Measurements from ENCODE around the gene PSMD4.
"Not testable (repeated sequence)": the region's sequence is repeated elsewhere in the genome, so short reads cannot be mapped to it uniquely, and the experiment has no call there.

The PSMD4 gene

GRCh38 chr1:151254217-151255213 lies at the start of gene PSMD4:
PSMD4 (plus strand) TSS chr1:151254734; CDS start chr1:151254783, 49 bp downstream.
- DNase-seq: peak; percentile 94

DNA sequence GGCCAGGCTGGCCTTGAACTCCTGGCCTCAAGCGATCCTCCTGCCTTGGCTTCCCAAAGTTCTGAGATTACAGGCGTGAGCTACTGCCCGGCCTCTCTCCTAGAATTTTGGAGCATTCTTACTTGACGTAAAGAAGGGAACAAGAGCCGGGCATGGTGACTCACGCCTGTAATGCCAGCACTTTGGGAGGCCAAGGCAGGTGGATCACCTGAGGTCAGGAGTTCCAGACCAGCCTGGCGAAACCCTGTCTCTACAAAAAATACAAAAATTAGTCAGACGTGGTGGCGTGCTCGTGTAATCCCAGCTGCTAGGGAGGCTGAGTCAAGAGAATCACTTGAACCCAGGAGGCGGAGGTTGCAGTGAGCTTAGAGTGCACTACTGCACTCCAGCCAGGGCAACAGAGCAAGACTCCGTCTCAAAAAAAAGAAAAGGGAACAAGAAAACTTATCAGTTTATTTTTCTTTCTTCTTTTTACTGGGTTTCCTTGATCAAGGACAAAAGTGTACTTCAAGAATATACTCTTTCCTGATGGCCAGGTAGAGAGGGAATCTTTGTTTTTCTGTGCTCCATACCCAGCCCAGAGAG lies 49.1 kb upstream of the PSMD4 start:
- DNase-seq: not testable (repeated sequence)

GRCh38 chr1:151210830-151211229 lies 43.7 kb upstream of the PSMD4 start:
- no peak for DNase-seq

DNA sequence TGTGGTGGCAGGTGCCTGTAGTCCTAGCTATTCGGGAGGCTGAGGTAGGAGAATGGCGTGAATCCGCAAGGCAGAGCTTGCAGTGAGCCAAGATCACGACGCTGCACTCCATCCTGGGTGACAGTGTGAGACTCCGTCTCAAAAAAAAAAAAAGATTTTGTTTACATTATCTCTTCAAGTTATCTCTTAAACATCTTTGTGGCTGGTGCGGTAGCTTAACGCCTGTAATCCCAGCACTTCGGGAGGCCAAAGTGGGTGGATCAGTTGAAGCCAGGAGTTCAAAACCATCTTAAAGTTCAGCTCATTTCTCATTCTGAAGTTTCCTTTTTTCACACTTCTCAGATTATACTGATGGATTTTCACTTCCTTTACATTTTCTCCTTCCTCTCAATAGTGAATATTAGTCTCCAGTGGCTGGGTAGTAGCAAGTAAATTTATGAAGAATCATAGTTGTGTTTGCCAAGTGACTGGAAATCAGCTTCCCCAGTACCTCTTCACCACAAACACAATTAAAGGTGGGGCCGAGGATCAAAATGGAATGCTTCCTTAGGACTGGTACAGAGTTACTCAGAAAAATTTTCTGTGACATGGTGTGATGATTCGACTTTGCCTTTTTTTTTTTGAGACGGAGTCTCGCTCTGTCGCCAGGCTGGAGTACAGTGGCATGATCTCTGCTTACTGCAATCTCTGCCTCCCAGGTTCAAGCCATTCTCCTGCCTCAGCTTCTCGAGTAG lies 42.4 kb upstream of the PSMD4 start:
- no peak for DNase-seq

GRCh38 chr1:151213560-151213959 lies 41.0 kb upstream of the PSMD4 start:
- DNase-seq: no peak

- DNase-seq: no peak
These were observed 32.9 kb upstream of the PSMD4 start for GRCh38 chr1:151221616-151222015.

DNA sequence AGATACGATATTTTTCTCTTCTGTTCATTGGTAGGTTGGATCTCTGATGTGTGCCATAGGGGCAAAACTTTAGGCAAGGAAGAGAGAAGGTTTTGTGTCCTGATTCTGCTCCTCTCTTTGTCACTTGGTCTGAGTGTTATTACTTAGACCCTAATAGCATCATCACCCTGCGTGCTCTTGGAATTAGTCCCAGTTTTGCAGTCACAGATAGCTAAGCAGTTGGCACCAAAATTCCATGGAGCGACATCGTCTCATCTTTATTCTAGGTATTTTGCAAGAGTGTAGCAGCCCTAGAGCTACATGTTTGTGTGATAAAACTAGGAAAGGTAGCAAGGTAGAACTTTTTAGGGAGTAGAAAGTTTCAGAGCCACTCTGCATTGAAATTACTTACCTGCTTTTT lies 32.4 kb upstream of the PSMD4 start:
- DNase-seq: no peak

- no peak for DNase-seq
These were observed 19.3 kb upstream of the PSMD4 start for GRCh38 chr1:151235235-151235634.

DNA sequence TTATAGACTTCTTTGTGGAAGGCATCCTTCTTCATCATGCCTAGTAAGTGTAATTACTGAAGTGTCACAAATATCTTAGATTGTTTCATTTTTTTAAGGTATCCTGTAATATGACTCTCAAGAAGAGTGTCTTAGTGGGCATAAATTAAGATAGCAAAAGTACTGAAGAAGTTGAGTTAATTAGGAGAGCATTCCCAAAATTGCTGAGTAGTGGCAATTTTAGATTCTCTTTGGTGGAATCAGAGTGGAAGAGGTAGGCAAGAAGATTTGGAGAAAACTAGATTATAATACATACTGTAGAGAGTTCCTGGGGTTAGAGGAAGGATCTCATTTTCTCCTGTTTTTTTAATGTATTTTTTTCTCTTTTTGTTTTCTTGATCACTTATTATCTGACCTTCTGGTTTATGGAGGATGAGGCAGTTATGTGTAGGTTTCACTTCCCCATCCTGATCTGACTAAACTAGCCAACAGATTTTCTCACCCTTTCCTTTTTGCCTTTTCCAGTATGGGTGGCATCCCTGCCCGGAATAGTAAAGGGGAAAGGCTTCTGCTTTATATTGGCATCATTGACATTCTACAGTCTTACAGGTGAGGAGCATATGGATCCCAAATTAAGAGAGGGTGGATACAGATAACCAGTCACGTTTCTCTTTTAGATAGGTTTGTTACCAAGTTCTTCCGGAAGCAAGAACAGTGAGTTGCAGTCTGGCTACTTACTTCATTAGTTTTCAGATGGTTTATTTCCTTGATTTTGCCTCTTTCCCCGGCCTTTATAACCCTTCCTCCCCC lies 16.7 kb upstream of the PSMD4 start:
- DNase-seq: no peak

GRCh38 chr1:151238467-151238739 lies 16.1 kb upstream of the PSMD4 start:
- DNase-seq: no peak

DNA sequence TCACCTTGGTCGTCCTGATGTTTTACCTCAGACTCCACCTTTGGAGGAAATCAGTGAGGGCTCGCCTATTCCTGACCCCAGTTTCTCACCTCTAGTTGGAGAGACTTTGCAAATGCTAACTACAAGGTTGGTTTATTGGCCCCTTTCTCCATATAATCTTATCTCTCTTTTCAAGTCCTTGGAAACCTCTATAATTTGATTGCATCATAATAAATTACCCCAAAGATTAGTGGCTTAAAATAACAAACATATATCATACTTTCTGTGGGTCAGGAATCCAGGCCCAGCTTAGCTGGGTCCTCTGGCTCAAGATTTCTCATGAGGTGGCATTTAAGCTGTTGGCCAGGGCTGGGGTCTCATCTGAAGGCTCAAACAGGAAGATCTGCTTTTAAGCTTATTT lies 12.1 kb upstream of the PSMD4 start:
- DNase-seq: no peak

- DNase-seq: no peak
These were observed 10.8 kb upstream of the PSMD4 start for GRCh38 chr1:151243683-151244216.

GRCh38 chr1:151246786-151247185 lies 7.7 kb upstream of the PSMD4 start:
- no peak for DNase-seq

DNA sequence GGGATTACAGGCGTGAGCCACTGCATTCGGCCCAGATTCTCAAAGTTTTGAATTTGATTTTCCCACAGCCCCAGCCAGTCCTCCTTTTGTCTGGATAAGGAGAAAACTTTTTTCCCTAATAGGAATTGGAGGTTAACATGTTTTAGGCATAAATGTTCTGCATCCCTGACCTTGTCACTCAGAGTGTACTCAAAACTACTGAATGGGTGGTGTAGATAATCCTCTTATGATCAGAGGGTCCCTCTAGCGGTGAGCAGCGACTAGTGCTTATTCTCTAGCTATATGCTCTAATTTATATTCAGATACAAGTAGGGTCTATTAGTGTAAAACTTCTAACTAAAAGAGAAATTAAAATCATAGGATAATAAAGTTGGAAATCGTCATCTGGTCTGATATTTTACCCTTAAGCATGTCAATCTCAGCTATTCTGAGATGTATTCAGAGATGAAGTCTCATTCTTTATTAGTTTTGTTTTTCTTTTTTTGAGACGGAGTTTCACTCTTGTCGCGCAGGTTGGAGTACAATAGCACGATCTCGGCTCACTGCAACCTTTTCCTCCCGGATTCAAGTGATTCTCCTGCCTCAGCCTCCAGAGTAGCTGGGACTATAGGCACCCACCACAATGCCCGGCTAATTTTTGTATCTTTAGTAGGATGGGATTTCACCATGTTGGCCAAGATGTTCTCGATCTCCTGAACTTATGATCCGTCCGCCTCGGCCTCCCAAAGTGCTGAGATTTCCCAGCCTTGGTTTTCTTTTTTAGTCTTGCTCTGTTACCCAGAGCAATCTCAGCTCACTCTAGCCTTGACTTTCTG lies 2.7 kb upstream of the PSMD4 start:
- peak; percentile 69 for DNase-seq

DNA sequence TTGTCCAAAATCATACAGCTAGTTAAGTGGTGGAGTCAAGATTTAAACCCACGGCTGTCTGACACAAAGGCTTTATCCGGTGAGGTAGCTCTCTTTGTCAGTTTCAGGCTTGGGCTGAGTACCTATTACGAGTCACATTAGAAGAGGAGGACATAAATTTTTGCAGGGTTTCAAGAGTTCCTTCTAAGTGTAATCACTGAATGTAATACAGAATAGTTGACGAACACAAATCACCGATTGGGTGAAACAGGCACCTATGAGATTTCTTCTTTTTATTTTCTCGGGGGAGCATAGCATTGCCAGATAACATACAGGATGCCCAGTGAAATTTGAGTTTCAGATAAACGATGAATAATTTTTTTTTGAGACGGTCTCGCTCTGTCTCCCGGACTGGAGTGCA lies 847 bp downstream of the PSMD4 start:
- DNase-seq: no peak

- DNase-seq: no peak
These were observed 4.8 kb downstream of the PSMD4 start for GRCh38 chr1:151259351-151259750.

DNA sequence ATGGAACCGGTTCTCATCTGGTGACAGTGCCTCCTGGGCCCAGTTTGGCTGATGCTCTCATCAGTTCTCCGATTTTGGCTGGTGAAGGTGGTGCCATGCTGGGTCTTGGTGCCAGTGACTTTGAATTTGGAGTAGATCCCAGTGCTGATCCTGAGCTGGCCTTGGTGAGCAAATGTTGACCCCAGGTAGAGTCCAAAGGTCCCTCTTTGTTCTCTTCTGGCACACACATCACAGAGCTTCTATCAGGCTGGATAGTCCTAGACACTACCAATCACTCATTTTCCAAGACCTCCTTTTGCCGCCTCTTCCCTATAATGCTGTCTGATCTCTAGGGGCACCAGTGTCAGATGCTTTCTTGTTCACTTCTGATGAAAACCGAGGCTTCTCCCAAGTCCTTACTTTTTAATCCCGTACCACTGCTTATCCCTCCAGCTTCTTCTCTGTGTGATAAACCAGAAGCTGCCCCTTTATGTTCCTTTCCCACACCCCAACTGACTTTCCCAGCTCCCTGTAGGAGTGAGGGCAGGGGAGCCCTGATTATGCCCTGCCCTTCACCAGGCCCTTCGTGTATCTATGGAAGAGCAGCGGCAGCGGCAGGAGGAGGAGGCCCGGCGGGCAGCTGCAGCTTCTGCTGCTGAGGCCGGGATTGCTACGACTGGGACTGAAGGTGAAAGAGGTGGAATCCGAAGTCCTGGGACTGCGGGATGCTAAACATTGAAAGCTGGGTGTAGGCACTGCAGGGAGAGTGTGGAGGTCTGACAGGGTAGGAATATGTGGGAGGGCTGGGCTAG lies 11.1 kb downstream of the PSMD4 start:
- DNase-seq: no peak

DNA sequence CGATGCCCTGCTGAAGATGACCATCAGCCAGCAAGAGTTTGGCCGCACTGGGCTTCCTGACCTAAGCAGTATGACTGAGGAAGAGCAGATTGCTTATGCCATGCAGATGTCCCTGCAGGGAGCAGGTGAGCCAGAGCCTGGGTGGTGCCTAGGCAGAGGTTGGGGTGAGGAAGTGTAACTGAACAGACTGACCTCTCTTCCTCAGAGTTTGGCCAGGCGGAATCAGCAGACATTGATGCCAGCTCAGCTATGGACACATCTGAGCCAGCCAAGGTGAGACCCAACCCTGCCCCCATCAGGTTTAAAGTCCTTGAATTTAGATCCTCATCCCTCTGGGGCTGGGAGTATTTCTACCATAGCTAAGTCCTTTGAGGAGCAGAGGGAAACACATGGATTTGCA lies 11.8 kb downstream of the PSMD4 start:
- DNase-seq: no peak

- DNase-seq: no peak
These were observed 12.3 kb downstream of the PSMD4 start for GRCh38 chr1:151266821-151267220.

DNA sequence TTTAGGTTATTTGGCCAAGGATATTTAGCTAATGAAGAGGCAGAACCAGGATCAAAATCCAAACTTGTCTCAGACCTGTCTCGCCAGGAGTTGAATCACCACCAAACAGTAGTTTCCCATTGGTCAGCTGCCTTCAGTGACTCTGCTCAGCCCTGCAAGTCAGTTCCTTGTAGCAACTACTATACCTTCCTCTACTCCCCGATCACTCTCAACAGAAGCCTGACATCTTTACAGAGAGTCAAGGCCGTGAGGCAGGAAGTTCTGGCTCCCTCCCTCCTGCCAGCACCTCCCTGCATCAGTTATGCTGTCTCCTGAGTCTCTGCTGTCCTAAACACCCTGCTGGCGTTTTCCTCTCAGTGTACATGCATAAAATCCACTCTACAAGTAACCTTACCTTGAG lies 13.2 kb downstream of the PSMD4 start:
- no peak for DNase-seq

GRCh38 chr1:151273924-151274466 lies 19.5 kb downstream of the PSMD4 start:
- no peak for DNase-seq
